ENCODE measurements around the gene SCNN1A. TPM values are rescaled to one million over a fixed set of nuclear protein-coding genes. Genes with fewer than 3 reads are reported as not detected.

SCNN1A gene
- total and polyA plus RNA-seq, 2 of the 13 experiments (the other 11 are each of a cell fraction or from before 2014, with no cell fraction given) = 1.5 to 14.6 TPM

GRCh38 chr12:6363330-6364043, 11.9 kb downstream of the SCNN1A start (continued):
- TF ChIP-seq ETV5 (CRISPR knock-in tag; IDR thresholded peaks at IDR 0.05; ENCODE audit: borderline replicate concordance) (peak; percentile 75), ZNF563 (CRISPR knock-in tag; IDR thresholded peaks at IDR 0.05) (peak; percentile 66; the same call in 1 of the 2 replicates), SPEN (CRISPR knock-in tag; IDR thresholded peaks at IDR 0.05; ENCODE audit: low read depth) (peak; percentile 28; the same call in 1 of the 2 replicates), POLR2A (IDR thresholded peaks at IDR 0.05; ENCODE audit: insufficient read depth in 1 of 2, low read depth in 2 of 2, low read length in 2 of 2) (peak; percentile 37 to 74; a peak in 3 of 4 replicates), AFF4 (CRISPR knock-in tag; IDR thresholded peaks at IDR 0.05) (peak; percentile 71; the same call in 1 of the 2 replicates), NR2F2 (IDR thresholded peaks at IDR 0.05; ENCODE audit: borderline replicate concordance, low read depth) (peak; percentile 14; the same call in 1 of the 2 replicates), PHF8 (CRISPR knock-in tag; IDR thresholded peaks at IDR 0.05) (peak; percentile 84), PLRG1 (conservative IDR thresholded peaks at IDR 0.05) (no peak), TRIM24 (CRISPR knock-in tag; IDR thresholded peaks at IDR 0.05) (no peak), BRD4 (CRISPR knock-in tag; IDR thresholded peaks at IDR 0.05) (peak; percentile 35; the same call in 1 of the 2 replicates), ZNF501 (CRISPR knock-in tag; IDR thresholded peaks at IDR 0.05) (peak; percentile 86), MXD1 (CRISPR knock-in tag; IDR thresholded peaks at IDR 0.05) (peak; percentile 72), ZNF275 (CRISPR knock-in tag; IDR thresholded peaks at IDR 0.05; ENCODE audit: borderline replicate concordance) (no peak), CC2D1A (CRISPR knock-in tag; IDR thresholded peaks at IDR 0.05) (0 out of 2 replicates have a peak, but pooled peaks have one; percentile 59), ZMYM2 (CRISPR knock-in tag; IDR thresholded peaks at IDR 0.05) (no peak), ZNF292 (CRISPR knock-in tag; IDR thresholded peaks at IDR 0.05; ENCODE audit: borderline replicate concordance, low read depth) (no peak)
- TF ChIP-seq, protein P1, sequence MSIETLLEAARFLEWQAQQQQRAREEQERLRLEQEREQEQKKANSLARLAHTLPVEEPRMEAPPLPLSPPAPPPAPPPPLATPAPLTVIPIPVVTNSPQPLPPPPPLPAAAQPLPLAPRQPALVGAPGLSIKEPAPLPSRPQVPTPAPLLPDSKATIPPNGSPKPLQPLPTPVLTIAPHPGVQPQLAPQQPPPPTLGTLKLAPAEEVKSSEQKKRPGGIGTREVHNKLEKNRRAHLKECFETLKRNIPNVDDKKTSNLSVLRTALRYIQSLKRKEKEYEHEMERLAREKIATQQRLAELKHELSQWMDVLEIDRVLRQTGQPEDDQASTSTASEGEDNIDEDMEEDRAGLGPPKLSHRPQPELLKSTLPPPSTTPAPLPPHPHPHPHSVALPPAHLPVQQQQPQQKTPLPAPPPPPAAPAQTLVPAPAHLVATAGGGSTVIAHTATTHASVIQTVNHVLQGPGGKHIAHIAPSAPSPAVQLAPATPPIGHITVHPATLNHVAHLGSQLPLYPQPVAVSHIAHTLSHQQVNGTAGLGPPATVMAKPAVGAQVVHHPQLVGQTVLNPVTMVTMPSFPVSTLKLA (IDR thresholded peaks at IDR 0.05) = no peak
- TF ChIP-seq, protein P2, sequence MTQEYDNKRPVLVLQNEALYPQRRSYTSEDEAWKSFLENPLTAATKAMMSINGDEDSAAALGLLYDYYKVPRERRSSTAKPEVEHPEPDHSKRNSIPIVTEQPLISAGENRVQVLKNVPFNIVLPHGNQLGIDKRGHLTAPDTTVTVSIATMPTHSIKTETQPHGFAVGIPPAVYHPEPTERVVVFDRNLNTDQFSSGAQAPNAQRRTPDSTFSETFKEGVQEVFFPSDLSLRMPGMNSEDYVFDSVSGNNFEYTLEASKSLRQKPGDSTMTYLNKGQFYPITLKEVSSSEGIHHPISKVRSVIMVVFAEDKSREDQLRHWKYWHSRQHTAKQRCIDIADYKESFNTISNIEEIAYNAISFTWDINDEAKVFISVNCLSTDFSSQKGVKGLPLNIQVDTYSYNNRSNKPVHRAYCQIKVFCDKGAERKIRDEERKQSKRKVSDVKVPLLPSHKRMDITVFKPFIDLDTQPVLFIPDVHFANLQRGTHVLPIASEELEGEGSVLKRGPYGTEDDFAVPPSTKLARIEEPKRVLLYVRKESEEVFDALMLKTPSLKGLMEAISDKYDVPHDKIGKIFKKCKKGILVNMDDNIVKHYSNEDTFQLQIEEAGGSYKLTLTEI (CRISPR knock-in tag; conservative IDR thresholded peaks at IDR 0.05) = no peak
- TF ChIP-seq, protein P3, sequence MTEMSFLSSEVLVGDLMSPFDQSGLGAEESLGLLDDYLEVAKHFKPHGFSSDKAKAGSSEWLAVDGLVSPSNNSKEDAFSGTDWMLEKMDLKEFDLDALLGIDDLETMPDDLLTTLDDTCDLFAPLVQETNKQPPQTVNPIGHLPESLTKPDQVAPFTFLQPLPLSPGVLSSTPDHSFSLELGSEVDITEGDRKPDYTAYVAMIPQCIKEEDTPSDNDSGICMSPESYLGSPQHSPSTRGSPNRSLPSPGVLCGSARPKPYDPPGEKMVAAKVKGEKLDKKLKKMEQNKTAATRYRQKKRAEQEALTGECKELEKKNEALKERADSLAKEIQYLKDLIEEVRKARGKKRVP (CRISPR knock-in tag; IDR thresholded peaks at IDR 0.05) = no peak

Data from HepG2 (cell line).